Smooth muscle cell (in vitro differentiated cells): Measurements from ENCODE around the gene DMTF1. TPM values are rescaled to one million over a fixed set of nuclear protein-coding genes. Genes with fewer than 3 reads are reported as not detected.

ENCODE experiments used
- DNase-seq: peaks from one replicate; lab custom pipeline; 2025; ENCODE audit not compliant: unreplicated experiment; lab: John Stamatoyannopoulos, UW
- H2AFZ ChIP-seq: fragments of 200-600 bp; sonication (generic); 2 replicates; pipeline ENCODE4 v1.6.0; 2016; ENCODE audit warnings: antibody characterized with exemption, low read depth, mild to moderate bottlenecking
- H3F3A ChIP-seq: fragments of 200-600 bp; sonication (generic); 2 replicates; pipeline ENCODE4 v1.6.0; 2017; ENCODE audit warnings: antibody characterized with exemption, low read depth
- H3K27ac ChIP-seq: fragments of 200-600 bp; sonication (generic); 2 replicates; pipeline ENCODE4 v1.5.1; 2016; ENCODE audit warnings: low read depth, mild to moderate bottlenecking
- H3K27me3 ChIP-seq: fragments of 200-600 bp; sonication (generic); 2 replicates; pipeline ENCODE4 v1.6.1; 2016; ENCODE audit warnings: low read depth, mild to moderate bottlenecking
- H3K36me3 ChIP-seq: fragments of 200-600 bp; sonication (generic); 2 replicates; pipeline ENCODE4 v1.5.1; 2016; ENCODE audit warnings: low read depth
- H3K4me1 ChIP-seq: fragments of 200-600 bp; sonication (generic); 2 replicates; pipeline ENCODE4 v1.5.1; 2016; ENCODE audit warnings: low read depth
- H3K4me2 ChIP-seq: fragments of 200-600 bp; sonication (generic); 2 replicates; pipeline ENCODE4 v1.6.0; 2016; ENCODE audit warnings: mild to moderate bottlenecking
- H3K4me3 ChIP-seq: fragments of 200-600 bp; sonication (generic); 2 replicates; pipeline ENCODE4 v1.5.1; 2016; ENCODE audit warnings: mild to moderate bottlenecking
- H3K79me2 ChIP-seq: fragments of 200-600 bp; sonication (generic); 2 replicates; pipeline ENCODE4 v1.6.0; 2016; ENCODE audit warnings: low read depth, mild to moderate bottlenecking
- H3K9ac ChIP-seq: fragments of 200-600 bp; sonication (generic); 2 replicates; pipeline ENCODE4 v1.6.0; 2016; ENCODE audit warnings: low read depth
- H3K9me3 ChIP-seq: fragments of 200-600 bp; sonication (generic); replicated peaks from 2 replicates; pipeline ENCODE4 v1.5.1; 2016; ENCODE audit warnings: low read depth
- H4K20me1 ChIP-seq: fragments of 200-600 bp; sonication (generic); 2 replicates; pipeline ENCODE4 v1.6.0; 2016; ENCODE audit warnings: low read depth
- WGBS: methylation state at CpG from one replicate; pipeline ENCODE4 v1.1.7; 2016; ENCODE audit warnings: low lambda C conversion rate; 5-methylcytosine and 5-hydroxymethylcytosine counted together
- polyA plus RNA-seq: library from polyadenylated mRNA; unstranded; fragments of >200 nt; fragmentation: Nextera tagmentation; extraction: Ambion mirVana; gene quantifications from 2 replicates; pipeline ENCODE4 v1.2.1, GENCODE V29; 2016
- total RNA-seq: library from RNA; depleted of rRNA; stranded (reverse); fragments of >200 nt; gene quantifications from 2 replicates; pipeline ENCODE4 v1.2.3, GENCODE V29; 2014
- TF ChIP-seq, protein P1 (sequence below): fragments of 200-600 bp; sonication (generic); IDR thresholded peaks from 2 replicates; pipeline ENCODE4 v1.5.1; 2017; ENCODE audit warnings: borderline replicate concordance, mild to moderate bottlenecking, antibody characterized with exemption; ENCODE audit not compliant: insufficient read depth, poor library complexity, severe bottlenecking

The DMTF1 gene
- total and polyA plus RNA-seq, 2 experiments from 2014 or later, result 31.7 to 109 TPM

DNA sequence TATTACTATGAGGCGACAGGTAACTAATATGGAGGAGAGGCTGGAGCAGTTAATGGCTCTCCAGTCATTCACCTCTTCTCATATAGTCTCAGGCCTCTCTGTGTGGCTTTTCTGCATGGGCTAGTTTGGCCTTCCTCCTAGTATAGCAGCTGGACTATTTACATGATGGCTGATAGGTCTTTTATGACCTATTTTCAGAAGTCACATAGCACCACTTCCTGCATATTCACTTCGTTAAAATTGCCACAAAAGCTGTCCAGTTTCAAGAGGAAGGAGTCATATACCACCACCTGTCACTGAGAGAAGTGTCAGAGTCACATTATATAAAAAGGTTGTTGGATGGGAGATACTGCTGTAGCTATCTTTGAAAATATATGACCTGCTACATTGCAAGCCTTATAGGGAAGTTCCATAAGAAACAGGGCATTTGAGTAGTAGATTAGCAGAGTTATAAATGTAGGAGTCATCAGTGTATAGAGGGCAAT lies 8.0 kb upstream of the DMTF1 start:
- Histone ChIP-seq H3K9ac (no peak overlapping the region), H3K9me3 (no peaks in the 10 kb centered on the region), H3K27me3 (no peaks in the 10 kb centered on the region), H3K36me3 (no peaks in the 10 kb centered on the region), H3F3A (no peaks in the 10 kb centered on the region), H2AFZ (no peak overlapping the region), H3K27ac (no peak overlapping the region), H4K20me1 (no peaks in the 10 kb centered on the region), H3K4me2 (no peak overlapping the region), H3K4me3 (no peak overlapping the region), H3K79me2 (no peaks in the 10 kb centered on the region), H3K4me1 (no peaks in the 10 kb centered on the region)
- WGBS, result 85% methylated on average over 2 of the region's 2 CpGs
- DNase-seq, result no peak
- TF ChIP-seq, protein P1, sequence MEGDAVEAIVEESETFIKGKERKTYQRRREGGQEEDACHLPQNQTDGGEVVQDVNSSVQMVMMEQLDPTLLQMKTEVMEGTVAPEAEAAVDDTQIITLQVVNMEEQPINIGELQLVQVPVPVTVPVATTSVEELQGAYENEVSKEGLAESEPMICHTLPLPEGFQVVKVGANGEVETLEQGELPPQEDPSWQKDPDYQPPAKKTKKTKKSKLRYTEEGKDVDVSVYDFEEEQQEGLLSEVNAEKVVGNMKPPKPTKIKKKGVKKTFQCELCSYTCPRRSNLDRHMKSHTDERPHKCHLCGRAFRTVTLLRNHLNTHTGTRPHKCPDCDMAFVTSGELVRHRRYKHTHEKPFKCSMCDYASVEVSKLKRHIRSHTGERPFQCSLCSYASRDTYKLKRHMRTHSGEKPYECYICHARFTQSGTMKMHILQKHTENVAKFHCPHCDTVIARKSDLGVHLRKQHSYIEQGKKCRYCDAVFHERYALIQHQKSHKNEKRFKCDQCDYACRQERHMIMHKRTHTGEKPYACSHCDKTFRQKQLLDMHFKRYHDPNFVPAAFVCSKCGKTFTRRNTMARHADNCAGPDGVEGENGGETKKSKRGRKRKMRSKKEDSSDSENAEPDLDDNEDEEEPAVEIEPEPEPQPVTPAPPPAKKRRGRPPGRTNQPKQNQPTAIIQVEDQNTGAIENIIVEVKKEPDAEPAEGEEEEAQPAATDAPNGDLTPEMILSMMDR, result no peak

DNA sequence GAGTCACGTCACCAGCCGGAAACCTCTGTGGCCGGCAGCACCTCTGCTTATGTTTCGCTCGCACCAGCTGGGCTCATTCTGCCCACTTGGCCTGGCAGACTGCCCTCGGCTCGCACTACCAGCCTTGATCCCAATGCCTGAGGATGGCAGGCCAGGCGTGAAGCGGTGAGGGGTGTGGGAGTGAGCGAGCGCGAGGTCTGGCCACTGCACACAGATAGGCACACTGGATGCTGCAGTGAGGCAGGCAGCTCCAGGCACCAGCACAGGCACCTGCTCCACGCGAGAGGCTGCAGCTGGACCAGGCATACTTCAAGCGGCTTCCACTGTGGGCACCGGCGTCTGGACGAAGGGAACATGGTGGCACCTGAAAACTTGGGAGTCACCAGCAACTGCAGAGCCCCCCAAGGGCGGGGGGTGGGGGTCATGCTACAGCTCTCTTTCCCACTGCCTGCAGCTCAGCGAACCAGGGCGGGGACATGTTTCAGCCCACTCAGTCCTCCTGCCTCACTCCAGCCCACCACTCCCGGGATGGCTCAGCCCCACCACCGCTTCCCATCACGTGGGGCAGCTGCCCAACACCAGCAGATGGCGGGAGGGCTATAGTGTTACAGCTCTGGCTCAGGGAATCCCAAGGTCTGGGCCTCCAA lies 5.4 kb upstream of the DMTF1 start:
- H3K4me2 ChIP-seq, result no peak overlapping the region
- WGBS, result 89% methylated on average over 25 of the region's 25 CpGs

DNA sequence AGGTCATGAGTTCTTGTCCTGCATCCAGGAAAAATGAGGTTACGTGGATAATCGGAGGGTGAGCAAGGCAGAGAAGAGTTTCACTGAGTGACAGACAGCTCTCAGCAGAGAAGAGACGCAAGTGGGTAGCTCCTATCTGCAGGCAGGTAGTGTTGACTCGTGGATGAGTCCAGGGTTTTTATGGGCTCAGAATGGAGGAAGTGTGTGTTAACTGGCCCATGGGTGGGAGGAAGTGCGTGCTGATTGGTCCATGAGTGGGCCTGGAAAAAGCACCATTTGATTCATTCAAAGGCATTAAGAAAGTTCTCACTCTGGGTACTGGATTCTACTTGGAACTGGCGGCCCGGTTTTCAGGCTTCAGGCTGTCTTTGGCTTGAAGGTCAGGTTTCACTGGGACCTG lies 4.8 kb upstream of the DMTF1 start:
- DNase-seq, result no peak
- 89% methylated on average over 7 of the region's 7 CpGs for WGBS
- H3K27me3 ChIP-seq, result no peaks in the 10 kb centered on the region
- H3K4me1 ChIP-seq, result peaks cover 6% of the 10 kb centered on the region
- H3K36me3 ChIP-seq, result no peaks in the 10 kb centered on the region
- no peaks in the 10 kb centered on the region for H3K79me2 ChIP-seq
- H3F3A ChIP-seq, result peaks cover 4% of the 10 kb centered on the region
- TF ChIP-seq, protein P1, result no peak
- no peak overlapping the region for H3K9ac ChIP-seq
- no peak overlapping the region for H3K4me2 ChIP-seq
- H3K27ac ChIP-seq, result no peak overlapping the region
- H3K4me3 ChIP-seq, result no peak overlapping the region
- H3K9me3 ChIP-seq, result no peaks in the 10 kb centered on the region
- no peaks in the 10 kb centered on the region for H4K20me1 ChIP-seq
- H2AFZ ChIP-seq, result no peak overlapping the region

More for the DNA sequence above, 5.4 kb upstream of the DMTF1 start:
- Histone ChIP-seq H3K9me3 (no peaks in the 10 kb centered on the region), H3K9ac (no peak overlapping the region), H3K36me3 (no peaks in the 10 kb centered on the region), H3K79me2 (no peaks in the 10 kb centered on the region), H2AFZ (no peak overlapping the region), H3K27ac (no peak overlapping the region), H3K4me1 (peaks cover 6% of the 10 kb centered on the region), H3K4me3 (no peak overlapping the region), H3F3A (peaks cover 4% of the 10 kb centered on the region), H3K27me3 (no peaks in the 10 kb centered on the region), H4K20me1 (no peaks in the 10 kb centered on the region)
- DNase-seq, result no peak
- TF ChIP-seq, protein P1, result no peak
